PC-3 (cell line): ENCODE results near the gene DAND5. TPM values are rescaled to one million over a fixed set of nuclear protein-coding genes. Genes with fewer than 3 reads are reported as not detected.

Experiments used
- ATAC-seq: fragments of 200-7000 bp; cut with Tn5 transposase; 2 replicates; pipeline ENCODE4 v1.9.1; 2020; ENCODE audit warnings: mild to moderate bottlenecking, moderate library complexity
- BruUV-seq: library from RNA; stranded (reverse); fragments of 400-500 nt; replicated peaks from 2 replicates; lab custom pipeline; 2021; lab: Mats Ljungman, UMichigan
- CTCF ChIA-PET: fragments of 300-600 bp; sonication (Branson Sonifier 250); formaldehyde crosslinking; loops from one replicate; lab custom pipeline; 2022; ENCODE audit warnings: antibody characterized with exemption; lab: Charles Lee
- POLR2A ChIA-PET: fragments of 300-600 bp; sonication (Branson Sonifier 250); formaldehyde crosslinking; loops from one replicate; lab custom pipeline; 2022; ENCODE audit warnings: antibody characterized with exemption; ENCODE audit not compliant: unreplicated experiment; lab: Charles Lee
- DNase-seq: peaks from one replicate; pipeline ENCODE4 v3.0.0-alpha.2; 2015
- H2AFZ ChIP-seq: fragments of 300-600 bp; sonication (generic); 2 replicates; pipeline ENCODE4 v1.6.0; 2016; ENCODE audit warnings: antibody characterized with exemption, low read length
- H3F3A ChIP-seq: fragments of 300-600 bp; sonication (generic); one replicate; pipeline ENCODE4 v1.6.0; 2017; ENCODE audit warnings: antibody characterized with exemption, low read length, control low read depth, mild to moderate bottlenecking; ENCODE audit not compliant: unreplicated experiment
- H3K27ac ChIP-seq: fragments of 300-600 bp; sonication (generic); 2 replicates; pipeline ENCODE4 v1.5.1; 2016; ENCODE audit warnings: mild to moderate bottlenecking, low read length
- H3K27me3 ChIP-seq: fragments of 300-600 bp; sonication (generic); 2 replicates; pipeline ENCODE4 v1.6.1; 2016; ENCODE audit warnings: low read length, mixed read lengths
- H3K36me3 ChIP-seq: fragments of 300-600 bp; sonication (generic); 2 replicates; pipeline ENCODE4 v1.6.1; 2016; ENCODE audit warnings: low read depth, mixed run types, low read length, mixed read lengths
- H3K4me1 ChIP-seq: fragments of 300-600 bp; sonication (generic); 2 replicates; pipeline ENCODE4 v1.5.1; 2016; ENCODE audit warnings: low read length; ENCODE audit not compliant: insufficient read depth
- H3K4me2 ChIP-seq: fragments of 300-600 bp; sonication (generic); 2 replicates; pipeline ENCODE4 v1.6.0; 2016; ENCODE audit warnings: low read length
- H3K4me3 ChIP-seq: fragments of 300-600 bp; sonication (generic); 2 replicates; pipeline ENCODE4 v1.5.1; 2016; ENCODE audit warnings: mild to moderate bottlenecking, low read length, mixed read lengths
- H3K79me2 ChIP-seq: fragments of 300-600 bp; sonication (generic); 2 replicates; pipeline ENCODE4 v1.6.1; 2017; ENCODE audit warnings: low read length, mixed read lengths
- H3K9ac ChIP-seq: fragments of 300-600 bp; sonication (generic); 2 replicates; pipeline ENCODE4 v1.6.0; 2016; ENCODE audit warnings: mild to moderate bottlenecking, low read length
- H3K9me2 ChIP-seq: fragments of 300-600 bp; sonication (generic); replicated peaks from 2 replicates; pipeline ENCODE4 v1.6.1; 2016; ENCODE audit warnings: mixed run types, low read length, mixed read lengths
- H3K9me3 ChIP-seq: fragments of 300-600 bp; sonication (generic); 2 replicates; pipeline ENCODE4 v1.6.1; 2016; ENCODE audit warnings: low read length, mixed read lengths
- H4K20me1 ChIP-seq: fragments of 300-600 bp; sonication (generic); 2 replicates; pipeline ENCODE4 v1.6.1; 2016; ENCODE audit warnings: low read length, mixed read lengths
- EZH2 ChIP-seq: fragments of 300-600 bp; sonication (generic); IDR thresholded peaks from one replicate; pipeline ENCODE4 v1.6.1; 2017; ENCODE audit warnings: antibody characterized with exemption, mild to moderate bottlenecking, low read length; ENCODE audit not compliant: unreplicated experiment
- EZH2phosphoT487 ChIP-seq: fragments of 300-600 bp; sonication (generic); IDR thresholded peaks from 2 replicates; pipeline ENCODE4 v1.6.1; 2018; ENCODE audit warnings: mild to moderate bottlenecking, antibody characterized with exemption, low read length, borderline replicate concordance
- intact Hi-C: fragments of 100-400 bp; cut with micrococcal nuclease; formaldehyde crosslinking; loops from 2 replicates; pipeline ENCODE4 v1.9.0; 2023
- microRNA-seq: library from miRNA; unstranded; fragments of <30 nt; microRNA quantifications from one replicate; pipeline ENCODE4 v1.1.0, GENCODE V29; 2020; ENCODE audit not compliant: unreplicated experiment
- total RNA-seq: library from RNA; depleted of rRNA; stranded (reverse); fragments of >200 nt; gene quantifications from 2 replicates; pipeline ENCODE4 v1.2.3, GENCODE V29; 2014; rRNA removed
- TF ChIP-seq, protein P1 (sequence below): fragments of 300-600 bp; sonication (generic); conservative IDR thresholded peaks from 2 replicates; pipeline ENCODE4 v1.5.1; 2017; ENCODE audit warnings: antibody characterized with exemption, low read depth, mild to moderate bottlenecking, low read length

DAND5 gene
- total RNA-seq, 1 experiment from 2014 or later, result 0.55 TPM

DNA sequence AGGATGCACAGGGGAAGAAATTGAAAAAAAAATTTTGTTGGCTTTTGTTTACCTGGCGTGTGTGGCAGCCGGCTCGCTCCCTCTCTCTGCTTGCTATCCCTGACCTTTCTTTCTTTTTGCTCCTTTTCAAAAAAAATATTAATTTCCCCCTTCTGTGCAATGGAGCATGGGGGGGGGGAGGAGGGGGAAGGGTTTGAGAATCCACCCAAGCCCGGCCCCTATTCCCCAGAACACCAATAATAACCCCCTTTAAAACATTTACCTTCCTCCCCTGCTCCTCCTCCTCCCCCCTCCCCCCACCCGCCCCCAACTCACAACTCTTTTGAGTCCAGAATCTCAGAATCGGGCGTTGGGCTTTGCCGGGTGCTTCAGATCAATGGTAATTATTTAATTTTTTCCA lies 54.3 kb downstream of the DAND5 start:
- H4K20me1 ChIP-seq, result no peaks in the 10 kb centered on the region
- POLR2A ChIA-PET, result interaction anchor here (0.6 to 0.7 kb wide), 2 partner anchors 10 to 38 kb away, joined by 9 to 33 read pairs; no protein-coding TSS in a partner anchor

More for the DNA sequence above, 54.3 kb downstream of the DAND5 start:
- BruUV-seq, result no TSS peak
- ATAC-seq, result no peak
- Histone ChIP-seq H3K4me1 (peaks cover 61% of the 10 kb centered on the region), H3K79me2 (peaks cover 93% of the 10 kb centered on the region), H3K9ac (peak overlapping the region; percentile 72), H3K4me2 (peak overlapping the region; percentile 89), H3F3A (peaks cover 5% of the 10 kb centered on the region), H3K9me3 (no peaks in the 10 kb centered on the region), H3K27ac (peak overlapping the region; percentile 68), H3K9me2 (no peaks in the 10 kb centered on the region), H2AFZ (peak overlapping the region; percentile 67; the same call in 1 of the 2 replicates), H3K36me3 (peaks cover 6% of the 10 kb centered on the region; the same call in 1 of the 2 replicates), H3K4me3 (peak overlapping the region; percentile 82), H3K27me3 (no peaks in the 10 kb centered on the region)
- CTCF ChIA-PET, result interaction anchor here (0.6 to 1.0 kb wide), 4 partner anchors 9 to 38 kb away, joined by 3 to 16 read pairs (median 6); no protein-coding TSS in a partner anchor
- peak; percentile 28 for DNase-seq
- intact Hi-C loops, result no loop called here
- TF ChIP-seq EZH2, result no peak
- TF ChIP-seq EZH2phosphoT487, result no peak
- TF ChIP-seq, protein P1, sequence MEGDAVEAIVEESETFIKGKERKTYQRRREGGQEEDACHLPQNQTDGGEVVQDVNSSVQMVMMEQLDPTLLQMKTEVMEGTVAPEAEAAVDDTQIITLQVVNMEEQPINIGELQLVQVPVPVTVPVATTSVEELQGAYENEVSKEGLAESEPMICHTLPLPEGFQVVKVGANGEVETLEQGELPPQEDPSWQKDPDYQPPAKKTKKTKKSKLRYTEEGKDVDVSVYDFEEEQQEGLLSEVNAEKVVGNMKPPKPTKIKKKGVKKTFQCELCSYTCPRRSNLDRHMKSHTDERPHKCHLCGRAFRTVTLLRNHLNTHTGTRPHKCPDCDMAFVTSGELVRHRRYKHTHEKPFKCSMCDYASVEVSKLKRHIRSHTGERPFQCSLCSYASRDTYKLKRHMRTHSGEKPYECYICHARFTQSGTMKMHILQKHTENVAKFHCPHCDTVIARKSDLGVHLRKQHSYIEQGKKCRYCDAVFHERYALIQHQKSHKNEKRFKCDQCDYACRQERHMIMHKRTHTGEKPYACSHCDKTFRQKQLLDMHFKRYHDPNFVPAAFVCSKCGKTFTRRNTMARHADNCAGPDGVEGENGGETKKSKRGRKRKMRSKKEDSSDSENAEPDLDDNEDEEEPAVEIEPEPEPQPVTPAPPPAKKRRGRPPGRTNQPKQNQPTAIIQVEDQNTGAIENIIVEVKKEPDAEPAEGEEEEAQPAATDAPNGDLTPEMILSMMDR, result no peak

Small RNAs within 50 kb of the gene (microRNA-seq; reads per million reads assigned to microRNA genes)
- not detected for gene MIR5695
- gene MIR6515, result 8.0 reads per million, percentile 32 among the genes with 10 or more reads in this experiment

Other genes with a start within 250 kb of the DAND5 start
- 50.6 and 73.3 TPM in 2 replicates for gene TNPO2, start 245.6 kb upstream of the DAND5 start, total RNA-seq
- 497 and 841 TPM in 2 replicates for gene TRIR, start 234.9 kb upstream of the DAND5 start, total RNA-seq
- 251 and 264 TPM in 2 replicates for gene GET3, start 232.1 kb upstream of the DAND5 start, total RNA-seq
- gene BEST2, start 217.8 kb upstream of the DAND5 start, total RNA-seq, result 0.07 TPM in 1 of 2 replicates, not detected in the other
- 95.2 and 95.7 TPM in 2 replicates for gene HOOK2, start 194.0 kb upstream of the DAND5 start, total RNA-seq
- 343 and 391 TPM in 2 replicates for gene JUNB, start 178.1 kb upstream of the DAND5 start, total RNA-seq
- 729 and 746 TPM in 2 replicates for gene PRDX2, start 167.8 kb upstream of the DAND5 start, total RNA-seq
- gene THSD8, start 167.5 kb upstream of the DAND5 start, total RNA-seq, result not detected in 2 replicates
- 118 and 120 TPM in 2 replicates for gene RNASEH2A, start 163.0 kb upstream of the DAND5 start, total RNA-seq
- gene RTBDN, start 135.0 kb upstream of the DAND5 start, total RNA-seq, result 0.81 and 3.7 TPM in 2 replicates
- 7.7 and 11.2 TPM in 2 replicates for gene MAST1, start 131.1 kb upstream of the DAND5 start, total RNA-seq
- gene DNASE2, start 88.1 kb upstream of the DAND5 start, total RNA-seq, result 47.1 and 48.0 TPM in 2 replicates
- gene KLF1, start 82.4 kb upstream of the DAND5 start, total RNA-seq, result not detected in 2 replicates
- gene GCDH, start 78.4 kb upstream of the DAND5 start, total RNA-seq, result 37.4 and 38.6 TPM in 2 replicates
- 0.40 and 0.95 TPM in 2 replicates for gene SYCE2, start 50.3 kb upstream of the DAND5 start, total RNA-seq
- gene FARSA, start 35.9 kb upstream of the DAND5 start, total RNA-seq, result 194 and 339 TPM in 2 replicates
- gene CALR, start 31.0 kb upstream of the DAND5 start, total RNA-seq, result 2,022 and 2,043 TPM in 2 replicates
- 389 and 418 TPM in 2 replicates for gene RAD23A, start 23.7 kb upstream of the DAND5 start, total RNA-seq
- 219 and 352 TPM in 2 replicates for gene GADD45GIP1, start 12.4 kb upstream of the DAND5 start, total RNA-seq
- 43.3 and 75.8 TPM in 2 replicates for gene NFIX, start 25.9 kb downstream of the DAND5 start, total RNA-seq
- 3.3 and 12.0 TPM in 2 replicates for gene LYL1, start 133.3 kb downstream of the DAND5 start, total RNA-seq
- gene TRMT1, start 147.2 kb downstream of the DAND5 start, total RNA-seq, result 91.8 and 117 TPM in 2 replicates
- 266 and 337 TPM in 2 replicates for gene NACC1, start 148.7 kb downstream of the DAND5 start, total RNA-seq
- 179 and 243 TPM in 2 replicates for gene STX10, start 180.8 kb downstream of the DAND5 start, total RNA-seq
- 155 and 191 TPM in 2 replicates for gene IER2, start 180.8 kb downstream of the DAND5 start, total RNA-seq